ENCODE measurements around the gene RUNX2.

Gene RUNX2

DNA sequence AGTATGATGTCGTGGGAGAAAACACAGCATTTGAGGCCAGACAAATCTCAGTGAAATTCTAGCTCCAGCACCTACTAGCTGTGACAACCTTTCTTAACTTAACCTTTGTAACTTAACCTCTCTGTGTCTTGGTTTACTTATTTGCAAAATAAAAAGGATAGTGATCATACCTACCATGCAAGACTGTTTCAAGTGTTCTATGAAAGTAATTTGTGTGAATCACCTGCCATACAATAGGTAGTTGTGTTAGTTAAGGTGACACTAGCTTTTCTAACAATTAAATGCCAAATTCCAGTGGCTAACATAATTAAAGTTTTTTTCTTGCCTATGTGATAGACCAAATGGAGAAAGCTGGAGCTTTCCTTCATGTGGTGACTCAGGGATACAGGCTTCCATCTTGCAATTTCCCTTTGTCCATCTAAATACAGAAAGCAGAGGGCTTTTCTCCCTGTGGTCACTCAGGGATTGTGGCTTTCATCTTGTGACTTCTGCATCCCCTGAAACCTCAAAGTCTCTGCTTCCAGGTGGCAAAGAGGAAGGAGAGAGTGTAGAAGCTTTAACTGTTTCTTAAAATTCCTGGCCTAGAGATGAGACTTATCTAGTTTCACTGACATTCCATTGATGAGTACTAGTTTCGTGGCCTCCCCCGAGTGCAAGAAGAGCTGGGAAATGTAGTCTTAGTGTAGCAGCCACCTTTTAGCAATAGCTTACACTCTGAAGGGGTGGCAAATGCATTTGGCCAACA, 376.1 kb downstream of the RUNX2 start:
- H3K4me1 ChIP-seq (ENCODE audit: insufficient read depth, low read length, severe bottlenecking): no peaks in the 10 kb centered on the region
- peaks cover 5% of the 10 kb centered on the region; the same call in 1 of the 2 replicates for H3K27me3 ChIP-seq (ENCODE audit: insufficient read depth, low read length)
- H3K4me2 ChIP-seq (ENCODE audit: low read length): no peak overlapping the region
- no peaks in the 10 kb centered on the region for H3K79me2 ChIP-seq (ENCODE audit: insufficient read depth, low read length)
- no peaks in the 10 kb centered on the region for H3K36me3 ChIP-seq (ENCODE audit: insufficient read depth, low read length)
- no peak overlapping the region for H3K27ac ChIP-seq (ENCODE audit: low read depth, low read length, poor library complexity, severe bottlenecking)
- H3K4me3 ChIP-seq (ENCODE audit: low read depth, low read length, poor library complexity, severe bottlenecking): no peak overlapping the region
- H3F3A ChIP-seq (ENCODE audit: insufficient read depth, low read length): no peaks in the 10 kb centered on the region
- no peaks in the 10 kb centered on the region for H3K9me3 ChIP-seq (ENCODE audit: low read length)
- H4K20me1 ChIP-seq (ENCODE audit: insufficient read depth, low read length): no peaks in the 10 kb centered on the region
- H3K9ac ChIP-seq (ENCODE audit: low read length): no peak overlapping the region
- H2AFZ ChIP-seq (ENCODE audit: low read length): no peak overlapping the region
- H3K9me2 ChIP-seq (ENCODE audit: low read depth, low read length): no peaks in the 10 kb centered on the region
- TF ChIP-seq, protein P1, sequence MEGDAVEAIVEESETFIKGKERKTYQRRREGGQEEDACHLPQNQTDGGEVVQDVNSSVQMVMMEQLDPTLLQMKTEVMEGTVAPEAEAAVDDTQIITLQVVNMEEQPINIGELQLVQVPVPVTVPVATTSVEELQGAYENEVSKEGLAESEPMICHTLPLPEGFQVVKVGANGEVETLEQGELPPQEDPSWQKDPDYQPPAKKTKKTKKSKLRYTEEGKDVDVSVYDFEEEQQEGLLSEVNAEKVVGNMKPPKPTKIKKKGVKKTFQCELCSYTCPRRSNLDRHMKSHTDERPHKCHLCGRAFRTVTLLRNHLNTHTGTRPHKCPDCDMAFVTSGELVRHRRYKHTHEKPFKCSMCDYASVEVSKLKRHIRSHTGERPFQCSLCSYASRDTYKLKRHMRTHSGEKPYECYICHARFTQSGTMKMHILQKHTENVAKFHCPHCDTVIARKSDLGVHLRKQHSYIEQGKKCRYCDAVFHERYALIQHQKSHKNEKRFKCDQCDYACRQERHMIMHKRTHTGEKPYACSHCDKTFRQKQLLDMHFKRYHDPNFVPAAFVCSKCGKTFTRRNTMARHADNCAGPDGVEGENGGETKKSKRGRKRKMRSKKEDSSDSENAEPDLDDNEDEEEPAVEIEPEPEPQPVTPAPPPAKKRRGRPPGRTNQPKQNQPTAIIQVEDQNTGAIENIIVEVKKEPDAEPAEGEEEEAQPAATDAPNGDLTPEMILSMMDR (IDR thresholded peaks at IDR 0.05; ENCODE audit: low read length): no peak
- TF ChIP-seq EZH2 (IDR thresholded peaks at IDR 0.05; ENCODE audit: borderline replicate concordance, low read length): no peak

DNA sequence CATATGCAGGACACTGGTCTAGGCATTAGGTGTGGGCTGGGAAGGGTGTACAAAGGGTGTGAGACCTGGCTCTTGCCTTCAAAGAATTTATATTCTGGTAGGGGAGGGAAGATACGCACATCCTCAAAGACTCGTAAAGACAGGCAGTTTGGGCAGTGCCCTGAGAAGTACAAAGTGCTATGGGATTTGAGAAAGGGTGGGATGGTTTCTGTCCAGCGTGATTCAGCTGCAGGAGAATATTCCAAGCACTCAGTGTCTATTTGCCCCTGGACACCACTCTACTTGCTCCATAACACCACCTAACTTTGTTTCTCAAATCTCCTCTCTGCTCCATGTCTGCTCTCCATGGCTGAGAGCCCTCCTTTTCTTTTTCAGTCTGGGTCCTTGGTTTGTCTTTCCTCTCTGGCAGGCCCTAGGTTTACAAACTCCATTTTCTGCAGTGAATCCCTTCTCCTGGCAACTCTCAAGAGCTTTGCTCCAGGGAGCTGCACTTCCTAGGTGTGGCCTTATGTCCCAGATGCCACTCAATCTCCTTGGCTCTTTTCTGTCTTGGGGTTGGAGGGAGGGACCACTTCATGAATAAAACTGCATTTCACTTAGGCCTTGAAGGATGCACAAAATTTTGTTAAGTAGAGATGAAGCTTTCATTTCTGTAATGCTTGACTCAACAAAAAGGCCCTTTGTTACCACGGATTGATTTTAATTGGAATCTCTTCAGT, 377.2 kb downstream of the RUNX2 start:
- H3K4me2 ChIP-seq (ENCODE audit: low read length): no peak overlapping the region
- no peaks in the 10 kb centered on the region for H3K9me2 ChIP-seq (ENCODE audit: low read depth, low read length)
- TF ChIP-seq, protein P1 (IDR thresholded peaks at IDR 0.05; ENCODE audit: low read length): no peak
- no peak for TF ChIP-seq EZH2 (IDR thresholded peaks at IDR 0.05; ENCODE audit: borderline replicate concordance, low read length)
- no peaks in the 10 kb centered on the region for H3K9me3 ChIP-seq (ENCODE audit: low read length)
- no peaks in the 10 kb centered on the region for H3F3A ChIP-seq (ENCODE audit: insufficient read depth, low read length)
- no peak overlapping the region for H3K9ac ChIP-seq (ENCODE audit: low read length)
- H3K4me1 ChIP-seq (ENCODE audit: insufficient read depth, low read length, severe bottlenecking): no peaks in the 10 kb centered on the region
- H3K4me3 ChIP-seq (ENCODE audit: low read depth, low read length, poor library complexity, severe bottlenecking): no peak overlapping the region
- peaks cover 3% of the 10 kb centered on the region; the same call in 1 of the 2 replicates for H3K27me3 ChIP-seq (ENCODE audit: insufficient read depth, low read length)
- no peaks in the 10 kb centered on the region for H4K20me1 ChIP-seq (ENCODE audit: insufficient read depth, low read length)
- H2AFZ ChIP-seq (ENCODE audit: low read length): no peak overlapping the region
- no peaks in the 10 kb centered on the region for H3K79me2 ChIP-seq (ENCODE audit: insufficient read depth, low read length)
- no peak overlapping the region for H3K27ac ChIP-seq (ENCODE audit: low read depth, low read length, poor library complexity, severe bottlenecking)
- H3K36me3 ChIP-seq (ENCODE audit: insufficient read depth, low read length): no peaks in the 10 kb centered on the region

DNA sequence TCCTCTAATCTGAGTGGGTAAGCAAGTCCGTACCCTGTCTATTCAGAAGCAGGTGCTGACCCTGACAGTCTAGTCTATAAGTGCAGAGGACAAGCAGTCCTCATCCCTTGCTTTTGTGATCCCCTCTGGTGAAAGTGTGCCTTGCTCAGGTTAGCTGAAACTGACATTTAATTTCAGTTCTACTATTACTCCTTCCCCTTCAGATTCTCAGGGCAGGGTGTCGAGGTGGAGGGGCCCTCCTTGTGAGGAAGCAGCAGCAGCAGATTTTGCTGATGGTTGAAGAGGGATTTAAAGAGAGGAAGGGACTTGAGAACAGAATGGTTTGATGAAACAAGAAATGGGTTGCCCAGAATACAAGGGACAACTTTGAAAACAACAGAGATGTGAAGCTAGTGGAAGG, 378.2 kb downstream of the RUNX2 start:
- H3F3A ChIP-seq (ENCODE audit: insufficient read depth, low read length): no peaks in the 10 kb centered on the region
- H3K9ac ChIP-seq (ENCODE audit: low read length): no peak overlapping the region
- no peaks in the 10 kb centered on the region for H3K9me2 ChIP-seq (ENCODE audit: low read depth, low read length)
- TF ChIP-seq EZH2 (IDR thresholded peaks at IDR 0.05; ENCODE audit: borderline replicate concordance, low read length): no peak
- TF ChIP-seq, protein P1 (IDR thresholded peaks at IDR 0.05; ENCODE audit: low read length): no peak
- no peak overlapping the region for H3K4me3 ChIP-seq (ENCODE audit: low read depth, low read length, poor library complexity, severe bottlenecking)
- H3K4me1 ChIP-seq (ENCODE audit: insufficient read depth, low read length, severe bottlenecking): no peaks in the 10 kb centered on the region
- no peak overlapping the region for H2AFZ ChIP-seq (ENCODE audit: low read length)
- H3K9me3 ChIP-seq (ENCODE audit: low read length): no peaks in the 10 kb centered on the region
- H3K27ac ChIP-seq (ENCODE audit: low read depth, low read length, poor library complexity, severe bottlenecking): no peak overlapping the region
- H3K4me2 ChIP-seq (ENCODE audit: low read length): no peak overlapping the region
- H3K36me3 ChIP-seq (ENCODE audit: insufficient read depth, low read length): no peaks in the 10 kb centered on the region
- no peaks in the 10 kb centered on the region for H3K79me2 ChIP-seq (ENCODE audit: insufficient read depth, low read length)
- no peaks in the 10 kb centered on the region for H4K20me1 ChIP-seq (ENCODE audit: insufficient read depth, low read length)
- no peaks in the 10 kb centered on the region for H3K27me3 ChIP-seq (ENCODE audit: insufficient read depth, low read length)

Measured in OCI-LY1 (cell line).